Right atrium auricular region (tissue), 2 donors: ENCODE results near the gene SNAPC3. TPM values are rescaled to one million over a fixed set of nuclear protein-coding genes. Genes with fewer than 3 reads are reported as not detected.
"Not testable (repeated sequence)": the region's sequence is repeated elsewhere in the genome, so short reads cannot be mapped to it uniquely, and the experiment has no call there.

Experiments used
- DNase-seq: peaks from one replicate; pipeline ENCODE4 v3.0.0-alpha.2; 2019; ENCODE audit warnings: low spot score
- H3K27ac ChIP-seq, 2 donors: fragments of 200-600 bp; sonication (generic); 1 replicate in 1 of 2; 2 replicates in 1 of 2; pipeline ENCODE4 v1.5.1; 2016 to 2019
- H3K27me3 ChIP-seq, 2 donors: fragments of 200-600 bp; sonication (generic); one replicate each; pipeline versions ENCODE4 v1.5.1 to v1.6.0; 2017 to 2019
- H3K36me3 ChIP-seq: fragments of 200-600 bp; sonication (generic); one replicate; pipeline ENCODE4 v1.5.1; 2016
- H3K4me1 ChIP-seq, 2 donors: fragments of 200-600 bp; sonication (generic); one replicate each; pipeline versions ENCODE4 v1.5.1 to v1.6.0; 2017 to 2019
- H3K4me3 ChIP-seq, 2 donors: fragments of 200-600 bp; sonication (generic); 1 replicate in 1 of 2; 2 replicates in 1 of 2; pipeline ENCODE4 v1.5.1; 2017 to 2019; ENCODE audit warnings: mild to moderate bottlenecking in 1 of 2, moderate library complexity in 1 of 2
- H3K9me3 ChIP-seq, 2 donors: fragments of 200-600 bp; sonication (generic); one replicate each; pipeline ENCODE4 v1.5.1; 2019
- total RNA-seq, 2 donors: library from RNA; depleted of rRNA; stranded (reverse); fragments of >200 nt; gene quantifications; one replicate each; pipeline ENCODE4 v1.1.0, GENCODE V29; 2016
- TF ChIP-seq, protein P1 (sequence below), 2 donors: fragments of 200-600 bp; sonication (generic); IDR thresholded peaks; one replicate each; pipeline ENCODE4 v1.5.1; 2019; ENCODE audit warnings: antibody characterized with exemption in 2 of 2

The SNAPC3 gene
- total RNA-seq, 2 donors from 2014 or later = 14.5 to 23.9 TPM

DNA sequence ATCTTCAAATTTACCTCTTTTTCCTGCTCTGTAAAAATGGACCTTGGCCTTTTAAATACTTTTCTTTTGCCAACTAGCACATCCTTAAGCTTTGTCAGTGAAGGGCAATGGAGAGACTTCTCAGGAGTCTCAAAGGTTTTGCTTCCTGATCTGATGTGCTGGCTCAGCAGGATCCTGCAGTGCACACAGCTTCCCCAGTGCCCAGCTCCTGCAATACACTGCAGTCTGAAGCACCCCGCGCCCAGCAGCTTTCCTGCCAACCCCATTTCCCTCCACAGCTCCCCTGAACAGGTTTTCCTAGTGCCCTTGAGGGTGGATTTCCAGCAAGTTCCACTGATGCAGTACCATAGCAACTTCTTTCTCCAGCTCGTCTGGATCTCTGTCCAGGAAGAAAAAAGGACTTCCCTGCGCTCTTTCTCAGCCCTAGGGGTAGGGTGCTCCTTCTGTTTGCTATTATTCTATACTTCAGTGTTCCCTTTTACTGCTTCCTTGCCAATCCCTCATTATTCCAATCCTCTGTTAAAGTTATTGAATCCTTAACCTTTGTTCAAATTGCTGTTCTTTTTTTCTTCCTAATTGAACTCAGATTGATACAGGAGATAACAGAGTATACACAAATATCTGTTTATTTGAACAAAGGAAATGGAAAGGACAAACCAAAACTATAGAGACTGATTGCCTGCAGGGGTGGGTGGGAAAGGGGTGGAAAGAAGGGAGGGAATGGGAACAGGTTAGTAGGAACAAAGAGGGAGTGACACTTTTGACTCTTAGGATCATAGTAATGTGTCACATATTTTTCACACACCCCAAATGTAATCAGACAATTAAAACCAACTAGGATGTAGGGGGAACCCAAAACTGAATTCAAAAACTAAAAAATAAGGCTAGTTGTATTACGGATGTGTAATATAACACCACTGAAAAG lies 8.5 kb downstream of the SNAPC3 start:
- Histone ChIP-seq H3K36me3 (peaks cover 12% of the 10 kb centered on the region), H3K4me1 (peaks cover 0 to 25% of the 10 kb centered on the region in 2 donors), H3K9me3 (no peaks in the 10 kb centered on the region), H3K27me3 (no peaks in the 10 kb centered on the region), H3K27ac (no peak overlapping the region), H3K4me3 (no peak overlapping the region)
- TF ChIP-seq, protein P1, sequence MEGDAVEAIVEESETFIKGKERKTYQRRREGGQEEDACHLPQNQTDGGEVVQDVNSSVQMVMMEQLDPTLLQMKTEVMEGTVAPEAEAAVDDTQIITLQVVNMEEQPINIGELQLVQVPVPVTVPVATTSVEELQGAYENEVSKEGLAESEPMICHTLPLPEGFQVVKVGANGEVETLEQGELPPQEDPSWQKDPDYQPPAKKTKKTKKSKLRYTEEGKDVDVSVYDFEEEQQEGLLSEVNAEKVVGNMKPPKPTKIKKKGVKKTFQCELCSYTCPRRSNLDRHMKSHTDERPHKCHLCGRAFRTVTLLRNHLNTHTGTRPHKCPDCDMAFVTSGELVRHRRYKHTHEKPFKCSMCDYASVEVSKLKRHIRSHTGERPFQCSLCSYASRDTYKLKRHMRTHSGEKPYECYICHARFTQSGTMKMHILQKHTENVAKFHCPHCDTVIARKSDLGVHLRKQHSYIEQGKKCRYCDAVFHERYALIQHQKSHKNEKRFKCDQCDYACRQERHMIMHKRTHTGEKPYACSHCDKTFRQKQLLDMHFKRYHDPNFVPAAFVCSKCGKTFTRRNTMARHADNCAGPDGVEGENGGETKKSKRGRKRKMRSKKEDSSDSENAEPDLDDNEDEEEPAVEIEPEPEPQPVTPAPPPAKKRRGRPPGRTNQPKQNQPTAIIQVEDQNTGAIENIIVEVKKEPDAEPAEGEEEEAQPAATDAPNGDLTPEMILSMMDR (IDR thresholded peaks at IDR 0.05) = no peak
- no peak for DNase-seq

DNA sequence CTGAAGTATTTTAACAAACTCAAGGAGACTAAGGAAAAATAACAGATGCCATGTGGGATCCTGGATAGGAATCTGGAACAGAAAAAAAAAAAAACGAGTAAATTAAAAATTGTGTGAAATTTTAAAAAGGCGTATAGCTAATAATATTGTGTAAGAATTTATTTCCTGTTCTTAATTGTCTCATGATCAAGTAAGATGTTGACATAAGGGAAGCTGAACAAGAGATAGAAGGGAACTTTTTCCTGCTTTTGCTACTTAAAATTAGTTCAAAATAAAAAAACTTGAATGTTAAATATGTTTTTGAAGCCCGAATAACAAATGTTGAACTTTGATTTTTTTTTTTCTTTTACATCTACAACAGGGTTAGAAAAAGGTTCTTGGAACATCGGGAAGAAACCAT lies 10.5 kb downstream of the SNAPC3 start:
- H3K27ac ChIP-seq = no peak overlapping the region
- peaks cover 0 to 14% of the 10 kb centered on the region in 2 donors for H3K4me1 ChIP-seq
- DNase-seq = no peak
- H3K4me3 ChIP-seq = no peak overlapping the region
- no peaks in the 10 kb centered on the region for H3K27me3 ChIP-seq
- TF ChIP-seq, protein P1 (IDR thresholded peaks at IDR 0.05) = no peak
- H3K9me3 ChIP-seq = no peaks in the 10 kb centered on the region
- peaks cover 12% of the 10 kb centered on the region for H3K36me3 ChIP-seq

DNA sequence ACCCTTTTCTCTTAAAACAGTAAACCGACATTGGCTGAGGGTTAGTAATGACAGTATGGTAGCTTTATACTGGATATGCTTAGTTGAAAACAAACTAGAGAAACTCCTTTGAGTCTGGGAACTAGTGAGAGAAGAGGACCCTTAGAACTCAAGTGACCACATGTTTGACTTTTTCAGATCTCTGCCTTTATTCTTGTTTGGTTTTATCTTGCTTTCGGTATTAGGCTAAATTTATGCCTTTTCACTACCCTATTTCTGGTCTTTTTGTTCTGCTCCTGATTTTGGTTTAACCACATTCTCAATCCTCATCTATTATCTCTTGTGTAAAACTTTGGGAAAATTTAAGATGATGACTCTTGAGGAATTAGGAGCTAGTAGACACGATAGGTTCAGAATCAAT lies 11.0 kb downstream of the SNAPC3 start:
- Histone ChIP-seq H3K4me1 (peaks cover 0 to 14% of the 10 kb centered on the region in 2 donors), H3K36me3 (peaks cover 12% of the 10 kb centered on the region), H3K27ac (no peak overlapping the region), H3K4me3 (no peak overlapping the region), H3K9me3 (no peaks in the 10 kb centered on the region), H3K27me3 (no peaks in the 10 kb centered on the region)
- TF ChIP-seq, protein P1 (IDR thresholded peaks at IDR 0.05) = no peak
- no peak for DNase-seq

DNA sequence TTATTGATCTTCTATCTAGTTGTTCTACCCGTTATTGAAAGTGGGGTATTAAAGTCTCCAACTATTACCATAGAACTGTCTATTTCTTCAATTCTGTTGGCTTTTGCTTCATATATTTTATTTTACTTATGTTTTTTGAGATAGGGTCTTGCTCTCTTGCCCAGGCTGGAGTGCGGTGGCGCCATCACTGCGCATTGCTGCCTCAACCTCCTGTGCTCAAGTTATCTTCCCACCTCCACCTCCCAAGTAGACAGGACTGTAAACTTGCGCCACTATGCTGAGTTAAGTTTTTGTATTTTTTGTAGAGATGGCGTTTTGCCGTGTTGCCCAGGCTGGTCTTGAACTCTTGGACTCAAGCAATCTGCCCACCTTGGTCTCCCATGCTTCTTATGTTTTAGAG lies 16.2 kb downstream of the SNAPC3 start:
- Histone ChIP-seq H3K4me3 (no peak overlapping the region), H3K9me3 (no peaks in the 10 kb centered on the region), H3K27me3 (no peaks in the 10 kb centered on the region), H3K36me3 (peaks cover 19% of the 10 kb centered on the region), H3K4me1 (peaks cover 0 to 4% of the 10 kb centered on the region in 2 donors), H3K27ac (no peak overlapping the region)
- DNase-seq = no peak
- TF ChIP-seq, protein P1 (IDR thresholded peaks at IDR 0.05) = no peak

DNA sequence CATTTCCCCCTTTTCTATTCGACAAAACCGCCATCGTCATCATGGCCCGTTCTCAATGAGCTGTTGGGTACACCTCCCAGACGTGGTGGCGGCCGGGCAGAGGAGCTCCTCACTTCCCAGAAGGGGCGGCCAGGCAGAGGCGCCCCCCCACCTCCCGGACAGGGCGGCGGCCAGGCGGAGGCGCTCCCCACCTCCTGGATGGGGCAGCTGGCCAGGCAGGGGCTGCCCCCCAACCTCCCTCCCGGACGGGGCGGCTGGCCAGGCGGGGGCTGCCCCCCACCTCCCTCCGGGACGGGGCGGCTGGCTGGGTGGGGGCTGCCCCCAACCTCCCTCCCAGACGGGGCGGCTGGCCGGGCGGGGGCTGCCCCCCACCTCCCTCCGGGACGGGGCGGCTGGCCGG lies 19.2 kb downstream of the SNAPC3 start:
- H3K27ac ChIP-seq, H3K4me3 ChIP-seq: not testable (repeated sequence)
- peaks cover 38% of the 10 kb centered on the region for H3K36me3 ChIP-seq

DNA sequence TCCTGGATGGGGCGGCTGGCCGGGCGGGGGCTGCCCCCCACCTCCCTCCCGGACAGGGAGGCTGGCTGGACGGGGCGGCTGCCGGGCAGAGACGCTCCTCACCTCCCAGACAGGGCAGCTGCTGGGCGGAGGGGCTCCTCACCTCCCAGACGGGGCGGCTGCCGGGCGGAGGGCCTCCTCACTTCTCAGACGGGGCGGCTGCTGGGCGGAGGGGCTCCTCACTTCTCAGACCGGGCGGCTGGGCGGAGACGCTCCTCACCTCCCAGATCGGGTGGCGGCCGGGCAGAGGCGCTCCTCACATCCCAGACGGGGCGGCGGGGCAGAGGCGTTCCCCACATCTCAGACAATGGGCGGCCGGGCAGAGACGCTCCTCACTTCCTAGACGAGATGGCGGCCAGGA lies 19.6 kb downstream of the SNAPC3 start:
- not testable (repeated sequence) for H3K4me3 ChIP-seq, DNase-seq, H3K4me1 ChIP-seq, H3K27ac ChIP-seq, H3K27me3 ChIP-seq, H3K9me3 ChIP-seq
- peaks cover 42% of the 10 kb centered on the region for H3K36me3 ChIP-seq

More for the DNA sequence above, 19.2 kb downstream of the SNAPC3 start:
- not testable (repeated sequence) for H3K4me1 ChIP-seq, H3K27me3 ChIP-seq, H3K9me3 ChIP-seq, DNase-seq
